ENCODE results near the gene KATNIP.

KATNIP gene

GRCh38 chr16:27549746-27550581, at the start of gene KATNIP, which contains the start of gene GTF3C1:
Gene KATNIP (plus strand): TSS chr16:27550144. CDS start chr16:27550171, 27 bp downstream.
Gene GTF3C1 (minus strand): TSS chr16:27549913. CDS start chr16:27549890, 23 bp downstream.
- in situ Hi-C loops (cut with MboI; ENCODE audit: low sequenced_read_pairs), result no loop called here

- in situ Hi-C loops (cut with MboI; ENCODE audit: low sequenced_read_pairs), result no loop called here
These were observed 49.1 kb upstream of the KATNIP start for GRCh38 chr16:27500801-27501200.

GRCh38 chr16:27503662-27504061, 46.3 kb upstream of the KATNIP start:
- in situ Hi-C loops (cut with MboI; ENCODE audit: low sequenced_read_pairs), result no loop called here

- in situ Hi-C loops (cut with MboI; ENCODE audit: low sequenced_read_pairs), result no loop called here
These were observed 44.4 kb upstream of the KATNIP start for GRCh38 chr16:27505297-27506236.

- in situ Hi-C loops (cut with MboI; ENCODE audit: low sequenced_read_pairs), result no loop called here
These were observed 43.2 kb upstream of the KATNIP start for GRCh38 chr16:27506771-27507170.

GRCh38 chr16:27508476-27508875, 41.5 kb upstream of the KATNIP start:
- in situ Hi-C loops (cut with MboI; ENCODE audit: low sequenced_read_pairs), result no loop called here

- in situ Hi-C loops (cut with MboI; ENCODE audit: low sequenced_read_pairs), result no loop called here
These were observed 38.1 kb upstream of the KATNIP start for GRCh38 chr16:27511657-27512448.

- in situ Hi-C loops (cut with MboI; ENCODE audit: low sequenced_read_pairs), result no loop called here
These were observed 35.1 kb upstream of the KATNIP start for GRCh38 chr16:27514806-27515205.

GRCh38 chr16:27515874-27516353, 34.0 kb upstream of the KATNIP start:
- in situ Hi-C loops (cut with MboI; ENCODE audit: low sequenced_read_pairs), result no loop called here

- in situ Hi-C loops (cut with MboI; ENCODE audit: low sequenced_read_pairs), result no loop called here
These were observed 33.6 kb upstream of the KATNIP start for GRCh38 chr16:27516365-27516764.

GRCh38 chr16:27517664-27518063, 32.3 kb upstream of the KATNIP start:
- in situ Hi-C loops (cut with MboI; ENCODE audit: low sequenced_read_pairs), result no loop called here

GRCh38 chr16:27518226-27518625, 31.7 kb upstream of the KATNIP start:
- in situ Hi-C loops (cut with MboI; ENCODE audit: low sequenced_read_pairs), result no loop called here

GRCh38 chr16:27520982-27521673, 28.8 kb upstream of the KATNIP start:
- in situ Hi-C loops (cut with MboI; ENCODE audit: low sequenced_read_pairs), result no loop called here

- in situ Hi-C loops (cut with MboI; ENCODE audit: low sequenced_read_pairs), result no loop called here
These were observed 27.7 kb upstream of the KATNIP start for GRCh38 chr16:27522173-27522707.

- in situ Hi-C loops (cut with MboI; ENCODE audit: low sequenced_read_pairs), result no loop called here
These were observed 23.8 kb upstream of the KATNIP start for GRCh38 chr16:27526180-27526579.

GRCh38 chr16:27528294-27528693, 21.6 kb upstream of the KATNIP start:
- in situ Hi-C loops (cut with MboI; ENCODE audit: low sequenced_read_pairs), result no loop called here

GRCh38 chr16:27529962-27530361, 20.0 kb upstream of the KATNIP start:
- in situ Hi-C loops (cut with MboI; ENCODE audit: low sequenced_read_pairs), result no loop called here

- in situ Hi-C loops (cut with MboI; ENCODE audit: low sequenced_read_pairs), result no loop called here
These were observed 18.8 kb upstream of the KATNIP start for GRCh38 chr16:27531186-27531585.

Measured in HL-60/S4 (cell line).